Measurements from ENCODE around the gene TRPM3. TPM values are rescaled to one million over a fixed set of nuclear protein-coding genes. Genes with fewer than 3 reads are reported as not detected.

The TRPM3 gene
- polyA plus RNA-seq, 2 of the 4 experiments (the other 2 are of a cell fraction) = not detected

DNA sequence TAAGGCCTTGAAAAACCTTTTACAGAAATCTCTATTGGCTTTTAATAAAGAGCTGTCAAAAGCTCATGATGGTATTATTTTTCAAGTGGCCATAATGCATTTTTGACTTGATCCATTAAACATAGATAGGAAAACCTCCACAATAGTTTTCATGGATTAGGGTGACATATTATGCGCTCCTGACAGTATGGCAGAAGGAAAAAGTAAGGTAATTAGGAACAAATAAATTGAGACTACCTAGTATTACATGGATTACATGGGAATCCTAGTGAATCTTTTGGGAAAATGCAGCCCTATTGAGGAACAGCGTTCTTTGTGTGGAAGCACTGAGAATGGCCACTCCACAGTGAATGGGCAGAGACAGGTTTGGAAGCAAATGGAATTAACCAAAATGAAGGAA is 171.2 kb downstream of the TRPM3 start:
- no peak overlapping the region for H3K4me2 ChIP-seq
- FAIRE-seq (no peak), DNase-seq (ENCODE audit: low read depth in 1 of 2, low spot score in 1 of 2) (no peak), ATAC-seq (no peak)
- POLR2A ChIA-PET = no interaction called here
- no peaks in the 10 kb centered on the region for H3K4me1 ChIP-seq
- CTCF ChIA-PET = no interaction called here
- WGBS (ENCODE audit: missing lambda C conversion rate) = 3% methylated on average over 2 of the region's 2 CpGs
- no peak overlapping the region for H3K4me3 ChIP-seq
- TF ChIP-seq FOSL2 (IDR thresholded peaks at IDR 0.05) (no peak), FOSL2 (CRISPR knock-in tag; IDR thresholded peaks at IDR 0.05) (no peak), TFCP2L1 (CRISPR knock-in tag; IDR thresholded peaks at IDR 0.05) (no peak), BCL3 (IDR thresholded peaks at IDR 0.05) (no peak), ZNF302 (CRISPR knock-in tag; IDR thresholded peaks at IDR 0.05) (no peak), FOXS1 (CRISPR knock-in tag; IDR thresholded peaks at IDR 0.05) (no peak), MAFK (IDR thresholded peaks at IDR 0.05; ENCODE audit: partially characterized antibody) (no peak), MAX (IDR thresholded peaks at IDR 0.05) (no peak), RCOR1 (IDR thresholded peaks at IDR 0.05; ENCODE audit: low read depth, low read length) (no peak), ZFP36 (IDR thresholded peaks at IDR 0.05; ENCODE audit: borderline replicate concordance, partially characterized antibody) (no peak)
- no peak overlapping the region for H3K27ac ChIP-seq
- no peaks in the 10 kb centered on the region for H3K9me3 ChIP-seq

DNA sequence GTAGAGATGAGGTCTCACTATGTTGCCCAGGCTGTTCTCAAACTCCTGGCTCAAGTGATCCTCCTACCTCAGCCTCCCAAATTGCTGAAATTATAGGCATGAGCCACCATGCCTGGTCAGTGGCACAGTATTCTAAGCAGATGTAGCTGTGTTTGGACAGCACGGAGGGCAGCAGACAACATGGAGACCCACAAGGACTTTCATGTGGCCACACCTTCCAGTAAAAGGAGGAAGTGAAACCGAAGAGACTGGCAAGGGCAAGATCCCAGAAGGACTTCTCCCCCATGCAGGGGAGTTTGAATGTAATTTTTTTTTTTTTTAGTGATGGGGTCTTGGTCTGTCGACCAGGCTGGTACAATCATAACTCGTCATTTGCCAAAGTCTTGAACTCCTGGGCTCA is 172.2 kb downstream of the TRPM3 start:
- no peak for FAIRE-seq
- CTCF ChIA-PET = no interaction called here

DNA sequence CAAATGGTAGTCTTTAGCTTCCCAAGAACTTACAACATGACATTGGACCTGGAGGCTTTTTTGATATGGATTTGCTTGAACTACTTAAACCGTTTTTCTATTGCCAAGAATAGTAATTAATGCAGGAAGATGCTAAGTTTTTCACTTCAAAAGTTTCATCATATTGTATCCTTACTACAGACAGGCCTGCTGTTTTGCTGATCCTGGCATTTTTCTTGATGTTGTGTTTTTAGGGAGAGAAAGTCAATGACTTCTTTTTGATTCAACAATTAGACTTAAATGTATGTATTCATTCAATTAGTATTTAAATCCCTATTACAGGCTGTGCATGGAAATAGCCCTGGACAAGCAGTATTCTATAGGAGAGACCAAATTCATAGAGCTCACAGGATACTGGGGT is 172.7 kb downstream of the TRPM3 start:
- Histone ChIP-seq H3K4me3 (no peak overlapping the region), H3K9me3 (no peaks in the 10 kb centered on the region), H3K4me2 (no peak overlapping the region), H3K27ac (no peak overlapping the region), H3K4me1 (no peaks in the 10 kb centered on the region)
- ATAC-seq (no peak), FAIRE-seq (no peak), DNase-seq (ENCODE audit: low read depth in 1 of 2, low spot score in 1 of 2) (no peak)
- no peak for TF ChIP-seq RCOR1 (IDR thresholded peaks at IDR 0.05; ENCODE audit: low read depth, low read length)
- TF ChIP-seq, protein P1, sequence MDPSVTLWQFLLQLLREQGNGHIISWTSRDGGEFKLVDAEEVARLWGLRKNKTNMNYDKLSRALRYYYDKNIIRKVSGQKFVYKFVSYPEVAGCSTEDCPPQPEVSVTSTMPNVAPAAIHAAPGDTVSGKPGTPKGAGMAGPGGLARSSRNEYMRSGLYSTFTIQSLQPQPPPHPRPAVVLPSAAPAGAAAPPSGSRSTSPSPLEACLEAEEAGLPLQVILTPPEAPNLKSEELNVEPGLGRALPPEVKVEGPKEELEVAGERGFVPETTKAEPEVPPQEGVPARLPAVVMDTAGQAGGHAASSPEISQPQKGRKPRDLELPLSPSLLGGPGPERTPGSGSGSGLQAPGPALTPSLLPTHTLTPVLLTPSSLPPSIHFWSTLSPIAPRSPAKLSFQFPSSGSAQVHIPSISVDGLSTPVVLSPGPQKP (IDR thresholded peaks at IDR 0.05; ENCODE audit: low read depth, low read length) = no peak
- TF ChIP-seq BCL3 (IDR thresholded peaks at IDR 0.05) = no peak
- peak; percentile 57 for TF ChIP-seq MAFK (IDR thresholded peaks at IDR 0.05; ENCODE audit: partially characterized antibody)
- TF ChIP-seq HDAC2 (IDR thresholded peaks at IDR 0.05) = no peak
- TF ChIP-seq, protein P2, sequence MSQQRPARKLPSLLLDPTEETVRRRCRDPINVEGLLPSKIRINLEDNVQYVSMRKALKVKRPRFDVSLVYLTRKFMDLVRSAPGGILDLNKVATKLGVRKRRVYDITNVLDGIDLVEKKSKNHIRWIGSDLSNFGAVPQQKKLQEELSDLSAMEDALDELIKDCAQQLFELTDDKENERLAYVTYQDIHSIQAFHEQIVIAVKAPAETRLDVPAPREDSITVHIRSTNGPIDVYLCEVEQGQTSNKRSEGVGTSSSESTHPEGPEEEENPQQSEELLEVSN (IDR thresholded peaks at IDR 0.05; ENCODE audit: borderline replicate concordance, low read depth) = no peak
- POLR2A ChIA-PET = no interaction called here
- 0% methylated on average over 1 of the region's 1 CpG for WGBS (ENCODE audit: missing lambda C conversion rate)
- CTCF ChIA-PET = no interaction called here

More for the DNA sequence above, 172.2 kb downstream of the TRPM3 start:
- ATAC-seq (no peak), DNase-seq (ENCODE audit: low read depth in 1 of 2, low spot score in 1 of 2) (no peak)
- no peak for TF ChIP-seq CBX2 (IDR thresholded peaks at IDR 0.05; ENCODE audit: borderline replicate concordance, low read depth)
- Histone ChIP-seq H3K4me1 (no peaks in the 10 kb centered on the region), H3K4me3 (no peak overlapping the region), H3K27ac (no peak overlapping the region), H3K9me3 (no peaks in the 10 kb centered on the region), H3K4me2 (no peak overlapping the region)
- POLR2A ChIA-PET = no interaction called here
- 9% methylated on average over 4 of the region's 4 CpGs for WGBS (ENCODE audit: missing lambda C conversion rate)

- ATAC-seq = no peak
- Histone ChIP-seq H3K4me3 (no peak overlapping the region), H3K4me1 (no peaks in the 10 kb centered on the region), H3K9me3 (no peaks in the 10 kb centered on the region), H3K27ac (no peak overlapping the region), H3K4me2 (no peak overlapping the region)
- DNase-seq (ENCODE audit: low read depth in 1 of 2, low spot score in 1 of 2) = no peak
- ChIA-PET POLR2A (no interaction called here), CTCF (interaction anchor here (0.6 kb wide), 1 partner anchor 33 kb away, joined by 4 read pairs; no protein-coding TSS in a partner anchor)
- TF ChIP-seq PHF8 (IDR thresholded peaks at IDR 0.05; ENCODE audit: borderline replicate concordance, low read depth) = no peak
- no peak for TF ChIP-seq RNF2 (IDR thresholded peaks at IDR 0.05; ENCODE audit: borderline replicate concordance, low read depth)
- no peak for TF ChIP-seq HMGXB4 (CRISPR knock-in tag; IDR thresholded peaks at IDR 0.05; ENCODE audit: borderline replicate concordance)
- no peak for TF ChIP-seq HOXB13 (CRISPR knock-in tag; IDR thresholded peaks at IDR 0.05; ENCODE audit: low read depth)
- no peak for TF ChIP-seq POLR2A (IDR thresholded peaks at IDR 0.05; ENCODE audit: low read length)
- TF ChIP-seq, protein P2 (IDR thresholded peaks at IDR 0.05; ENCODE audit: borderline replicate concordance, low read depth) = no peak
- TF ChIP-seq MAX (IDR thresholded peaks at IDR 0.05) = no peak
- no peak for TF ChIP-seq FOXS1 (CRISPR knock-in tag; IDR thresholded peaks at IDR 0.05)
- no peak for TF ChIP-seq SMC3 (IDR thresholded peaks at IDR 0.05)
- WGBS (ENCODE audit: missing lambda C conversion rate) = 0% methylated on average over 2 of the region's 2 CpGs
- no peak for FAIRE-seq
These were observed 173.9 kb downstream of the TRPM3 start for GRCh38 chr9:70947511-70947910.

Data from A549 (cell line).